GM12864 (cell line): ENCODE measurements around the gene TRPV6.

Experiments
- DNase-seq: peaks from one replicate; pipeline ENCODE4 v3.0.0-alpha.2; 2011; ENCODE audit warnings: low read depth
- H3K4me3 ChIP-seq: 2 replicates; pipeline ENCODE4 v1.5.1; 2011; ENCODE audit warnings: mild to moderate bottlenecking, low read depth, low read length, control low read depth
- CTCF ChIP-seq: IDR thresholded peaks from 2 replicates; pipeline ENCODE4 v1.5.1; 2011; ENCODE audit warnings: low read depth, mild to moderate bottlenecking, moderate library complexity, low read length, control low read depth, inconsistent platforms; ENCODE audit errors: missing control alignments

The TRPV6 gene

GRCh38 chr7:142842251-142842766 is 43.2 kb downstream of the TRPV6 start:
- DNase-seq, result no peak
- H3K4me3 ChIP-seq, result no peak overlapping the region
- TF ChIP-seq CTCF, result no peak

- DNase-seq, result no peak
- H3K4me3 ChIP-seq, result no peak overlapping the region
- no peak for TF ChIP-seq CTCF
These were observed 46.9 kb downstream of the TRPV6 start for GRCh38 chr7:142838461-142839213.

GRCh38 chr7:142836426-142836825 is 49.1 kb downstream of the TRPV6 start:
- no peak for DNase-seq
- H3K4me3 ChIP-seq, result no peak overlapping the region
- TF ChIP-seq CTCF, result no peak

- no peak for DNase-seq
- no peak overlapping the region for H3K4me3 ChIP-seq
- TF ChIP-seq CTCF, result no peak
These were observed 50.1 kb downstream of the TRPV6 start for GRCh38 chr7:142835487-142835886.

- DNase-seq, result no peak
- TF ChIP-seq CTCF, result no peak
- no peak overlapping the region for H3K4me3 ChIP-seq
These were observed 52.1 kb downstream of the TRPV6 start for GRCh38 chr7:142833174-142834048.

- H3K4me3 ChIP-seq, result no peak overlapping the region
- no peak for DNase-seq
- no peak for TF ChIP-seq CTCF
These were observed 53.1 kb downstream of the TRPV6 start for GRCh38 chr7:142832417-142832816.
